Raji (cell line): Measurements from ENCODE around the gene PERCC1.

Experiments
- POLR2A ChIP-seq: IDR thresholded peaks from 2 replicates; pipeline ENCODE4 v1.6.1; 2011; ENCODE audit warnings: low read depth, low read length, control low read depth; ENCODE audit not compliant: insufficient read depth

Gene PERCC1

DNA sequence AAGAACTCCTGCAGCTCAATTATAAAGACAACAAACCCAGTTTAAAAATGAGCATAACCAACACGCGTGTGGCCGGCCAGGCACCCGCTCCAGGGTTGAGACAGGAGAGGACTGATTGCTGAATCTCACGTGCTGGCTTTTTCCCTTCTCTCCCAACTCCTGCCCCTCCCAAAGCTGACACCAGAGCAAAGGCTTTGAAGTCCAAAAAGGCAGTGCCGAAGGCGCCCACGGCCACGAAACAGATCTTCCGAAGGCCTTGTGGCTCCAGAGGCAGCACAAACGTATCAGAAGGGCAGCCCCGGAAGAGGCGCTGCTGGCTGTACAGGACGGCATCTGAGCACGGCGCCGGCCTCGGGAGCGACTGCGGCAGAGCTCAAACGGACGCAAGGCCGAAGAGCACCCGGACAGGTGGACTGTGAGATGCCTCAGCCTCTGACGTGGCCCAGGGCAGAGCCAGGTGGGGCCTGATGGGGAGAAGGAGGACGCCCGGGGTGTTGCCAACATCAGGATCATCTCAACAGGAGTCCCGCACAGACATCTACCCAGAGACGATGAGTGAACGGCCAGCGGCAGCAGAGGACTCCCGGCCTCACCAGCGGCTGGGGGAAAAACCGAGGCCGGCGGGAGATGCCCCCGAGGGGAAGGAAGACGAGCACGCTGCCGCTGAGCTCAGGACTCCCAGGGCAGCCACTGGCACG lies 33.5 kb downstream of the PERCC1 start:
- no peak for TF ChIP-seq POLR2A

DNA sequence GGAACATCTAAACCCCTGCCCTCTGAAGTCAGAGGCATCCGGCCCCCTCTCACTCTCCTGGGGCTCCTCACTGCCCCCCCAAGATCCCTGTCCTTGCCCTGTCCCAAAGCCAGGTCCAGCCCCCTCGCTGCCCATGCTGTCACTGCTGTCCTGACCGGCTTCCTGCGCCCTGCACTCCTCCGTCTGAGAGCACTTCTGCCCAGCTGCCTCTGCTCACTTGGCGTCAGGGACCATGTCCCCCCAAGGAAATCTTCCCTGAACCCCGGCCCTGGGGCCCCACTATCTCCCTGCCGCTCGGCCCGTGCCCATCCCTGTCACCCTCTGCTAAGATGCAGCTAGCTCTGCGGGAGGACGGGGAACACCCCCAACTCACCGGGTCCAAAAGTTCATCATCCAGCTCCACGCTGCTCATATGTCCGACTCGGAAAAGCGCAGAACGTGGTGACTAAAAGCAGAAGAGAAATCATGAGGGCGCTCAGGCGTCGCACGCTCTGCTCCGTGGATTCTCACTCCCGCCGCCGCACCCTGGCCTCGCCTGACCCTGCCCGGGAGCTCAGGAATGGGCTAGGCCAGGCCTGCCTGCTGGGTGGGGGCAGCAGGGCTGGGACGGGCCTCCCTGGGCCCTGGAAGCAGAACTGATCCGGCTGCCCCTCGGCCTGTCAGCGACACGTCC lies 34.2 kb downstream of the PERCC1 start:
- no peak for TF ChIP-seq POLR2A

DNA sequence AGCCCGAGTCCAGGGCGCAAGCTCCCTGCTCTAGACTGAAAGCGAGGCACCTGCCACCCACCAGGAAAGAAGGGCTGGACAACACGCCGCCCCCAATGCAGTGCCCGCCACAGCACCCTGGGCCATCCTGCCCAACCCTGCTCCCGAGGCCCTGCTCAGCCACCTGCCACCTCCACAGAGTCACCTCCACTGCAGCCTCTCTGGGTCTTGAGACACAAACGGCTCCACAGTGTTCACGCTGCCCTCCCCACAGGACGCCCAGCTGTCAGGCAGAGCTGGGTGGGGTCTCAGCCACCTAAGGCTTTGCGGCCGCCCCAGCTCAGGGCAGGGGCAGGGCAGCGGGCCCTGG lies 34.7 kb downstream of the PERCC1 start:
- no peak for TF ChIP-seq POLR2A

DNA sequence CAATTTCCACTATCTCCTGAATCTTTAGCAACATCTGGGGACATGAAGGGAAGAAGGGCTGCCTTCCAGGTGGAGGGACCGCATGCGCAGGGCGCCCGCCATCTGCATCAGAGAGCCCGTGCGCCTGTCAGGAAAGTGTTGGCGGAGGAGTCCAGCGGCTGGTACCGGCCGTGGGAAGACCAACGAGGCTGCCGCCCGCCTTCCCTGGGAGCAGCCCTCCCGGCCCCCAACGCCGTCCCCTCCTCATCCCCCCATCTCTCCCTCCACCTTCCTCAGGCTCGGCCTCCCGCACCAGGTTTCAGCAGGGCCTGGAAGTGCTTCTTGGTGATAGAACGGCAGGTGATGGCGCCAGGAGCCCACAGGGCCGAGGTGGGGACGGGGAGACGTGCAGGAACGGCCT lies 35.2 kb downstream of the PERCC1 start:
- no peak for TF ChIP-seq POLR2A

DNA sequence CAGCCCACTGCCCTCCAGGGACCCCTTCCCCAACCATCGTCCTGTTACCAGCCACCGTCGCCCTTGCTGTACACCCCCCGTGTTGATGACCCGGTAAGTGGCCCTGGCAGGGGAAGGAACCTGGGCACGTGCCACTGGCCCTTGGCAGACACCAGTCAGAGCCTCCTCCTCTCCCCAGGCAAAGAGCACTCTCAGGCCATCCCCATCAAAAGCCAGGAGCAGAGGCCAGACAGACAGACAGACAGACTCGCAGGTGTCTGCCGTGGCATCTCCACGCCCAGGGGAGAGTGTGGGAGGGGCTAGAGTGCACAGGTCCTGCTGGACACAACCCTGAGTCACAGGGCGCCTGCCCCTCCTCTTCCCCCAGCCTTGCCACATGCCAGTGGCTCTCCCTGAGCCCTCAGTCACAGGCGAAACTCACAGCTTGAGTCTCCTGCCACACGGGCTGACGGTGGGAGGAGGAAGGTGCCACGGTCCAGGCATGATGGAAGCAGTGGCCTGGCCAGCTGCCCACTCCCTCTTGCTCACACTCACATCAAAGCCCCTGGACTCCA lies 36.2 kb downstream of the PERCC1 start:
- TF ChIP-seq POLR2A = no peak

DNA sequence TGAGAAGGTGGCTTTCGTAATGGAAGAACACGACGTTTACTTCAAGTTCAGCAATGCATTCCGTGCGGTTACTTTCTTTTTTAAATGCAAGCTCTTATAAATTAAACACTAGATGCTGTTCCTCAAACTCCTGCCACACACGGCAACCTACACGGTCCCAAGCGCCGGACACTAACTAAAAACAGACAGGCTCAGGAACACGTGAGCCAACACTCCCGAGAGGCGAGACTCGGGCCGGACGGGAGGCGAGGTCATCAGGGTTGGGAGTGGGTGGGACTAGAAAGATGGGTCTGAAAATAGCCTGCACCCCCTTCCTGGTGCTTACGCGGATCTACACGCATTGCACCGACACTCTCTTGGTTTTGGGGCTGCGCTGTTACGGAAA lies 37.5 kb downstream of the PERCC1 start:
- no peak for TF ChIP-seq POLR2A

DNA sequence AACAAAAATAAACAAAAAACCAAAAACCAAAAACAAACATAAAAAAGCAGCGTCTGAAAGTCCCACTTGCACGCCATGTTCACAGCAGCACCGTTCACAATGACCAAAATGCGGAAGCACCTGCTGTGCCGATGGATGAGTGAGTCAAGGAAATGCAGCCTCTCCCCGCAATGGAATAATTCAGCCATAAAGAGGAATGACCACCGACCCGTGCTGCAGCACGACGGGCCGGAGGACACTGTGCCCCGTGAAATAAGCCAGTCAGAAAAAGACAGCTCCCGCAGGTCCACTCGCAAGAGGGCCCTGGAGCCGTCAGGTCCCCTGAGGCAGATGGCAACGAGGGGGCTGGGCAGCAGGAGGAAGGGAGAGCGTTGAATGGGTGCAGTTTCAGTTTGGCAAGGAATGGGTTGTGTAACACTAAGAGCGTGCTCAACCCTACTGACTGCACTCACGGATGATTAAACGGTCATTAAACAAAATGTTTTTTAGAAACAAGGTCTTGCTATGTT lies 38.9 kb downstream of the PERCC1 start:
- no peak for TF ChIP-seq POLR2A

DNA sequence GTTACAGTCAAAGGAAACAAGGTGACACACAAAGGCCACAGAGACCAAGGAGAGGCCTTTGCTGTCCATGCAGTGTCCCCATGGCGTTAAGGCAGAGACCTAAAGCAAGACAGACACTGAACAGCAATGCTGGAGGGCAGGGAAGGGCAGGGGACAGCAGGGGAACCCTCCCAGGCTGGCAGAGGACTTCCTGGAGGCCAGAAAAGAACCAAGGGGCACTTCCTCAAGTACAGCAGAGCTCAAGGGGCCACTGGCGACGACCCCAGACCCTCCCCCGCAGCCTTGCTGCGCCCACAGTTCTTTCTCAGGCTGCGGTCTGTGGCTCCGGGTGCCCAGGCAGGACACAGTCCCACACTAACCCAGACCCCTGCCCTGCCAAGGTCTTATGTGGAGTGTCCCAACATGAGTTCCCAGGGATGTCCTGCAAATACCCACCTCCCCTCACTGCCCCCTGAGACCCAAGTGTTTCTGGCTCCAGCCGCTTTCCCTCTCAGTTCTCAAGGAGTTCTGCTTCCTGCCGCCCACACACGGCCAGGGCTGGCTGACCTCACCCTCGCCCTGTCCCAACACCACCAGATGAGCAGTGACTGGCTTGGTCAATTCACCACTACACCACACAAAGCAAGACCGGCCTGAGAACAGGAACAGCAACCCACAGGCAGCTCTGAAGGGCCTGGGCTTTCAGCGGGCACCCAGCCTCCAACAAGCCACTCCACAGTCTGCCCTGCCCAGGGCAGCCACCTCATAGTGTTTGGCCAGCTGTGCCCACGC lies 39.8 kb downstream of the PERCC1 start:
- TF ChIP-seq POLR2A = no peak

DNA sequence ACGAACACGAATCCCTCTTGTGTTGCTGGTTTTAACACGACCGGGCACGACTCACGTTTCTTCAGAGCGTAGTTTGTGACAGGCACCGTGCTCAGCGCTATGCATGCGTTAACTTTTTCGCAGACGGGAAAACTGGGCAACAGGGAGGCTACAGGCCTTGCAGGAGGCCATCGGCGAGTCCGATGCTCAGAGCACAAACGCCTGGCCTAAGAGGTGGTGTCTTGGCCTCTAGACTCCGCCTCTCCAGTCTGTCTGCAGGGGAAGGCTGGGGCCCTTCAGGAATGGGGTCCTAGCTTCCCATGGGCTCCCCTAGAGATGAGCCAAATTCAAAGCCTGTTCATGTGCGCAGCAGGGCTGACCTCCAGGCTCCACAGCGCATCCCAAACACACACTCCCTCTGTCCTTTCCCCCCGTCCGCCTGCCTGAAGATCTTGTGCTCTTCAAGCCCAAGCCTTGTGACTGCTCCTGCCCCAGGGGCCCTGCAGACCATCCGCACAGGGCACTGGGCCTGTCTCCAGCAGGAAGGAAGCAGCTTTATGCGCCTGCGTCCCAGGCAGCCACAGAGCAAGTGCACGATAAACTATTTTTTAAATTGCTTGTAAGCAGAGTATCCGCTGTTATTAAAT lies 40.8 kb downstream of the PERCC1 start:
- no peak for TF ChIP-seq POLR2A

DNA sequence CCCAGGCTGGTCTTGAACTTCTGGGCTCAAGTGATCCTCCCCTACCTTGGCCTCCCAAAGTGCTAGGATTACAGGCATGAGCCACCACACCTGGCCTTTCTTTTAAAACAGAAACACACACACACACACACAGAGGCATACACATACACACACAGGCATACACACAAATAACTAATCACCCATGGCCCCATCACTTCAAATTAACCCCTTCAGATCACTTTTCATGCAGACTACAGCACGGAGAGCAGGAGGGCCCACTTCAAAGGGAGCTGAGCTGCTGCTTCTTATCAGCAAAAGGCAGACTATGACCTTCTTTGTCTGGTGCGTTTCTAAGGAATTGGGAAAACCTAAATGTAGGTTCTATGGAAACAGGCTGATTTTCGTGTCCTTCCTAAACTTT lies 42.1 kb downstream of the PERCC1 start:
- TF ChIP-seq POLR2A = no peak

DNA sequence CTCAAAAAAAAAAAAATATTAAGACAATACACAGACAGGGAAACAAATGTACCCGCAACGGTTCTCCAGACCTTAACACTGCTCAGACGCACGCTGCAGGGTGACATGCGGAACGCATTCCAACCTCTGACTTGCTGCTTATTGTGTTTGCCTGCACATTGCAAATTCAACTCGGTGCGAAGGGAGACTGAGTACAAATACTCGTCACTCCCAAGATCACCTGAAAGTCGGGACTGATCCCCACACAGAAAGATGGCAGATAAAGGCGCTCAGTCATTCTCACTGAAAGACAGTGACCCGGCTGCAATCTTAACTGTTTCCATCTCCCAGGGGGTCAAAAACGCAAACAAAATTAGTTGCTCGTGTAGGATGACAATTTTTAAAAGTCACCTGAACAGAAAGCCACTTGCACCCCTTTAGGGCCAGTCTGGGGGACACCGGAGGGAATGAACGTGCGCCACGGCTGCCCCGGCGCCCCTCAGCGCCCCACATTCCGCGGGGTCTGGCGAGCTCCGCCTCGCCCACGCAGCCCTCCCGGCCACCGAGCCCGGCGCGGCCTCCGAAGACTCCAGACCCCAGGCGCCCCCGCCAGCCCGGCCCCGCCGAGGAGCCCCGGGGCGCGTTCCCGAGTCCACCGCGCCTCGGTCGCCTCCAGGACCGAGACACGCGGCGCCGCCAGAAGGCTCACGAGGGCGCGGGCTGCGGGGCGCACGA lies 43.4 kb downstream of the PERCC1 start:
- no peak for TF ChIP-seq POLR2A

DNA sequence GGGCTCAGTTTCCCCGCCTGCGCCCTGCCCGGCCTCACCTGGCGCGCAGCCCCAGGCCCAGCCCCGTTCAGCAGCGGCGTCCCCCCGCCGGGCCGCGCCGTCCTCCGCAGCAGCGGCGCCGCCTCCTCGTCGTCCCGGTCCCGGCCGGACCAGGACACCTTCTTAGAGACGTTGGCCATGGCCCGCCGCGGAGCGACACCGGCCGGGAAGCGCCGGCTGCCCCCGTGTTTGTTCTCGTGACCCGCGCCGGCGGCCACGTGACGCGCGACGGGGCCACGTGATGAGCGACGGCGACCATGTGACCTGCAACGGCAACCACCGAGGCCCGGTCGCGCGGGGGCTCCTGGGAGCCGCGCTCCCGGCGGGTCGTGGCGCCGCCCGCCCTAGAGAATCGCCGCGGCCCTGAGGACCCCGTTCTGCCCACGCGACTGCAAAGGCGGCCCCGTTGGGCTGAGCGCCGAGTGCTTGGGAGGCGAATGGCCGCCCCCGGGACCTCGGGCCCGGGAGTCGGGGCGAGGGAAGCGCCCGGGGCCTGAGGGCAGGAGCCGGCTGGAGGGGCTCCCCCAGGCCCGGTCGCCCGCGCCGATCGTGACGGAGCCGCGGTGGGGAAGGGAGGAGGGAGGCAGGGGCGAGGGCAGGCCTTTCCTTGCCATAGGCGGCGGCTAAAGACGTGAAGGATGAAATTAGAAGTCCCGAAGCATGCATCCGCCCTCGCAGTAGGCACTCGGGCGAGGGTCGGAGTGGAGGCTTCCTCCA lies 44.1 kb downstream of the PERCC1 start, which contains the start of gene CLCN7:
CLCN7 (minus strand) TSS at position 233 of the 756 bp plus-strand sequence; CDS start at position 179, 54 bp downstream.
- peak; percentile 75 for TF ChIP-seq POLR2A

DNA sequence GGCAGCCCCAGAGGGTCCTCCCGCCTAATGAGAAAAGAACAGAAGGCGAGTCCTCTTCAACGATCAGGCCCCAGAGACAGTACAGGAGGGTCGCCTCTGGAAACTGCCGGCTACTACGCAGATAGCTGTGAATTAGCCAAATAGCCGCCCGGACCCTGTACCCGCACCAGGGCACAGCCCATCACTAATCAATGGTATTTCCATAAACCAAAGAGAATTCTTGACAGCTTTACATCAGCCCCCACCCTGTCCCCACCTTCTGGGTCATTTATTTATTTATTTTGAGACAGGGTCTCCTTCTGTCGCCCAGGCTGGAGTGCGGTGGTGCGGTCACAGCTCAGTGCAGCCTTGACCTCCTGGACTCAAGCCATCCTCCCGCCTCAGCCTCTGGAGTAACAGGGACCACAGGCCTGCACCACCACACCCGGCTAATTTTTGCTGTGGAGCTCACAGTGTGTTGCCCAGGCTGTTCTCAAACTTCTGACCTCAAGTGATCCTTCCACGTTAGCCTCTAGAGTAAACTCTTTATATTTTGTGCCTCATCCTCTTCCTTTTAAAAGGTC lies 44.8 kb downstream of the PERCC1 start:
- TF ChIP-seq POLR2A = no peak; the same call in 1 of the 2 replicates
